Thyroid gland (tissue), 4 donors: ENCODE results near the gene PPP1R8.

ENCODE experiments used
- CTCF ChIP-seq, 6 experiments: fragments of 200-600 bp in 3 of 6; fragments of 450-650 bp in 3 of 6; sonication (generic) in 3 of 6; IDR thresholded peaks; one replicate each; pipeline ENCODE4 v1.5.1; 2016 to 2019; ENCODE audit warnings: antibody characterized with exemption in 6 of 6, mild to moderate bottlenecking in 2 of 6, inconsistent platforms in 1 of 6, moderate library complexity in 1 of 6
- POLR2A ChIP-seq, 2 donors: fragments of 450-650 bp; IDR thresholded peaks; one replicate each; pipeline ENCODE4 v1.6.1; 2017; ENCODE audit warnings: antibody characterized with exemption in 2 of 2, mild to moderate bottlenecking in 2 of 2, moderate library complexity in 1 of 2

GRCh38 chr1:27787895-27788294 is 42.7 kb upstream of the PPP1R8 start:
- TF ChIP-seq CTCF (IDR thresholded peaks at IDR 0.05) (no peak), POLR2A (IDR thresholded peaks at IDR 0.05) (no peak)
